ENCODE measurements around the gene ELOA2. TPM values are rescaled to one million over a fixed set of nuclear protein-coding genes. Genes with fewer than 3 reads are reported as not detected.
"Not testable (repeated sequence)": the region's sequence is repeated elsewhere in the genome, so short reads cannot be mapped to it uniquely, and the experiment has no call there.

Gene ELOA2
- total RNA-seq, 1 experiment from 2014 or later = not detected

DNA sequence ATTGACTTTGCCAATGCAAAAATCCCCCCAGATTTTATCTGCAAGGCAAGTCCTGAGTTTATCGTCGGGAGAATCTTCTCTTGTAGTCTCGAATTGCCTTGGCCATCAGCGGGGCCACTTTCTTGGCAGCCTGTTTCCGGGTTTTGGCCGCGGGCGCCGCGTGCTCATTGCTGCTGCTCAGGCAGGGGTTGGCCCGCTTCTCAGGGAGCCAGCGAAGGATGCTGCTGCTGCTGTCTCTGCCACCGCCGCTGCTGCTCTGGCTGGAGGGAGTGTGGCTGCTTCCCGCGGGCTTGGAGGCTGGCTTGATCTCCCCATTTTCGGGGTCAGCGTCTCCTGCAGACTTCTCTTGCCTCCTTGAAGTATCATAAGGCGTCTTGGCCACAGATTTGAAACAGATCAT is 2.5 kb downstream of the ELOA2 start:
- DNase-seq (ENCODE audit: low read depth, low spot score) = no peak
- Histone ChIP-seq H2AFZ (ENCODE audit: low read depth, low read length, poor library complexity, severe bottlenecking) (no peak overlapping the region), H4K20me1 (ENCODE audit: insufficient read depth) (no peaks in the 10 kb centered on the region), H3K9me2 (ENCODE audit: insufficient read depth) (no peaks in the 10 kb centered on the region), H3K36me3 (ENCODE audit: control insufficient read depth in 1 of 2, insufficient read depth in 2 of 2, low read length in 2 of 2) (no peaks in the 10 kb centered on the region), H3K9me3 (ENCODE audit: control insufficient read depth in 1 of 2, insufficient read depth in 1 of 2, low read depth in 1 of 2, low read length in 2 of 2) (no peaks in the 10 kb centered on the region), H3K27me3 (ENCODE audit: insufficient read depth, low read length) (no peaks in the 10 kb centered on the region), H3K9ac (ENCODE audit: low read length) (no peak overlapping the region), H3K4me3 (replicated peaks in 1 of 2; ENCODE audit: low read depth in 1 of 2, low read length in 2 of 2) (no peak overlapping the region), H3K27ac (ENCODE audit: low read depth, low read length) (no peak overlapping the region), H3K79me2 (ENCODE audit: insufficient read depth, low read length) (no peaks in the 10 kb centered on the region), H3K4me1 (ENCODE audit: control insufficient read depth in 1 of 2, insufficient read depth in 2 of 2, low read length in 2 of 2) (no peaks in the 10 kb centered on the region), H3K4me2 (ENCODE audit: low read length) (no peak overlapping the region)
- TF ChIP-seq EGR1 (IDR thresholded peaks at IDR 0.05; ENCODE audit: low read depth) = no peak
- no peak for TF ChIP-seq JUND (IDR thresholded peaks at IDR 0.05)
- no peak for TF ChIP-seq EZH2 (IDR thresholded peaks at IDR 0.05)
- no peak for TF ChIP-seq SIN3A (IDR thresholded peaks at IDR 0.05; ENCODE audit: low read depth)
- no peak for TF ChIP-seq POLR2A (IDR thresholded peaks at IDR 0.05; ENCODE audit: borderline replicate concordance, extremely low read depth, insufficient read depth, insufficient read length)
- no peak for TF ChIP-seq SRF (IDR thresholded peaks at IDR 0.05; ENCODE audit: low read depth)
- no peak for TF ChIP-seq ZFX (IDR thresholded peaks at IDR 0.05)
- no peak for TF ChIP-seq SP1 (IDR thresholded peaks at IDR 0.05; ENCODE audit: low read depth)
- TF ChIP-seq, protein P1, sequence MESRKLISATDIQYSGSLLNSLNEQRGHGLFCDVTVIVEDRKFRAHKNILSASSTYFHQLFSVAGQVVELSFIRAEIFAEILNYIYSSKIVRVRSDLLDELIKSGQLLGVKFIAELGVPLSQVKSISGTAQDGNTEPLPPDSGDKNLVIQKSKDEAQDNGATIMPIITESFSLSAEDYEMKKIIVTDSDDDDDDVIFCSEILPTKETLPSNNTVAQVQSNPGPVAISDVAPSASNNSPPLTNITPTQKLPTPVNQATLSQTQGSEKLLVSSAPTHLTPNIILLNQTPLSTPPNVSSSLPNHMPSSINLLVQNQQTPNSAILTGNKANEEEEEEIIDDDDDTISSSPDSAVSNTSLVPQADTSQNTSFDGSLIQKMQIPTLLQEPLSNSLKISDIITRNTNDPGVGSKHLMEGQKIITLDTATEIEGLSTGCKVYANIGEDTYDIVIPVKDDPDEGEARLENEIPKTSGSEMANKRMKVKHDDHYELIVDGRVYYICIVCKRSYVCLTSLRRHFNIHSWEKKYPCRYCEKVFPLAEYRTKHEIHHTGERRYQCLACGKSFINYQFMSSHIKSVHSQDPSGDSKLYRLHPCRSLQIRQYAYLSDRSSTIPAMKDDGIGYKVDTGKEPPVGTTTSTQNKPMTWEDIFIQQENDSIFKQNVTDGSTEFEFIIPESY (IDR thresholded peaks at IDR 0.05; ENCODE audit: extremely low read depth, insufficient replicate concordance, low read length) = no peak
- TF ChIP-seq ZNF274 (IDR thresholded peaks at IDR 0.05; ENCODE audit: low read depth, low read length) = no peak
- no peak for TF ChIP-seq RAD21 (IDR thresholded peaks at IDR 0.05; ENCODE audit: low read depth)
- no peak for TF ChIP-seq EZH2phosphoT487 (IDR thresholded peaks at IDR 0.05; ENCODE audit: borderline replicate concordance)
- TF ChIP-seq, protein P2, sequence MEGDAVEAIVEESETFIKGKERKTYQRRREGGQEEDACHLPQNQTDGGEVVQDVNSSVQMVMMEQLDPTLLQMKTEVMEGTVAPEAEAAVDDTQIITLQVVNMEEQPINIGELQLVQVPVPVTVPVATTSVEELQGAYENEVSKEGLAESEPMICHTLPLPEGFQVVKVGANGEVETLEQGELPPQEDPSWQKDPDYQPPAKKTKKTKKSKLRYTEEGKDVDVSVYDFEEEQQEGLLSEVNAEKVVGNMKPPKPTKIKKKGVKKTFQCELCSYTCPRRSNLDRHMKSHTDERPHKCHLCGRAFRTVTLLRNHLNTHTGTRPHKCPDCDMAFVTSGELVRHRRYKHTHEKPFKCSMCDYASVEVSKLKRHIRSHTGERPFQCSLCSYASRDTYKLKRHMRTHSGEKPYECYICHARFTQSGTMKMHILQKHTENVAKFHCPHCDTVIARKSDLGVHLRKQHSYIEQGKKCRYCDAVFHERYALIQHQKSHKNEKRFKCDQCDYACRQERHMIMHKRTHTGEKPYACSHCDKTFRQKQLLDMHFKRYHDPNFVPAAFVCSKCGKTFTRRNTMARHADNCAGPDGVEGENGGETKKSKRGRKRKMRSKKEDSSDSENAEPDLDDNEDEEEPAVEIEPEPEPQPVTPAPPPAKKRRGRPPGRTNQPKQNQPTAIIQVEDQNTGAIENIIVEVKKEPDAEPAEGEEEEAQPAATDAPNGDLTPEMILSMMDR (IDR thresholded peaks at IDR 0.05 in 2 of 3, conservative IDR thresholded peaks at IDR 0.05 in 1 of 3; ENCODE audit: borderline replicate concordance in 1 of 3, insufficient read depth in 1 of 3, low read depth in 2 of 3, low read length in 2 of 3) = no peak
- no peak for TF ChIP-seq CBX3 (IDR thresholded peaks at IDR 0.05; ENCODE audit: low read depth)
- no peak for TF ChIP-seq YY1 (IDR thresholded peaks at IDR 0.05; ENCODE audit: extremely low read depth, insufficient replicate concordance, low read depth, low read length)
- no peak for ATAC-seq
- POLR2A ChIA-PET = no interaction called here
- CTCF ChIA-PET = no interaction called here
- no TSS peak for BruUV-seq (replicated peaks)
- RAD21 ChIA-PET (ENCODE audit: low non-redundant PET in 1 of 2, low total read pairs in 2 of 2, uncharacterized antibody in 2 of 2, unreplicated experiment in 2 of 2) = no interaction called here
- intact Hi-C loops (cut with micrococcal nuclease) = no loop called here

DNA sequence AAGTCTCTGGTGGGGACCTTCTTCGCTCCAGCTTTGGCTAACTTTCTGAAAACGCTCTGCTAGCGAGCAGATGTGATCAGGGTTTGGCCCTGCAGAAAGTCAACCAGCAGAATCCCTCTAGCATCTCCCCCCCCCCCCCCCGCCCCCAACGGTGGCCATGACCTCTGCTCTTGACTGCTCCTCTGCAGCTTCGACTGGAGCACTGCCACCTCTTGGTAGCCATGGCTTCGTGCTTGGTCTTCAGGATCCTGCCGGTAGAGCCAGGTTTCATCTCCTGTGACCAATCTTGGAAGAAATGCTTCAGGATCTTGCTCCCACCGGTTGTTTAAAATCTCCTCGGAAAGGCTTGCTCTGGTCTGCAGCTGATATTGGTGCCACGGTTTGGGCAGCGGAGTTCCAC is 4.5 kb downstream of the ELOA2 start:
- intact Hi-C loops (cut with micrococcal nuclease) = not testable (repeated sequence)

More for the DNA sequence above, 4.5 kb downstream of the ELOA2 start:
- H3K9me2 ChIP-seq (ENCODE audit: insufficient read depth); DNase-seq (ENCODE audit: low read depth, low spot score); H4K20me1 ChIP-seq (ENCODE audit: insufficient read depth); H3K4me1 ChIP-seq (ENCODE audit: control insufficient read depth in 1 of 2, insufficient read depth in 2 of 2, low read length in 2 of 2); BruUV-seq (replicated peaks); CTCF ChIA-PET; H3K36me3 ChIP-seq (ENCODE audit: control insufficient read depth in 1 of 2, insufficient read depth in 2 of 2, low read length in 2 of 2); H3K9ac ChIP-seq (ENCODE audit: low read length); H3K79me2 ChIP-seq (ENCODE audit: insufficient read depth, low read length); H2AFZ ChIP-seq (ENCODE audit: low read depth, low read length, poor library complexity, severe bottlenecking); H3K27ac ChIP-seq (ENCODE audit: low read depth, low read length); H3K9me3 ChIP-seq (ENCODE audit: control insufficient read depth in 1 of 2, insufficient read depth in 1 of 2, low read depth in 1 of 2, low read length in 2 of 2); RAD21 ChIA-PET (ENCODE audit: low non-redundant PET in 1 of 2, low total read pairs in 2 of 2, uncharacterized antibody in 2 of 2, unreplicated experiment in 2 of 2); H3K4me2 ChIP-seq (ENCODE audit: low read length); POLR2A ChIA-PET; H3K27me3 ChIP-seq (ENCODE audit: insufficient read depth, low read length); H3K4me3 ChIP-seq (replicated peaks in 1 of 2; ENCODE audit: low read depth in 1 of 2, low read length in 2 of 2): not testable (repeated sequence)
- ATAC-seq = peak; percentile 65; the same call in 1 of the 2 replicates
